ENCODE results near the gene MTX3.

Gene MTX3

GRCh38 chr5:79934681-79935080 is 56.4 kb downstream of the MTX3 start:
- no peak for DNase-seq
- peaks cover 3% of the 10 kb centered on the region for H3K27me3 Mint-ChIP-seq
- peaks cover 8% of the 10 kb centered on the region for H3K4me1 Mint-ChIP-seq
- no peak overlapping the region for H3K4me3 Mint-ChIP-seq
- no peaks in the 10 kb centered on the region for H3K9me3 Mint-ChIP-seq
- no peaks in the 10 kb centered on the region for H3K36me3 Mint-ChIP-seq (ENCODE audit: low read depth)
- H3K27ac Mint-ChIP-seq: no peak overlapping the region
- no peak for ATAC-seq

GRCh38 chr5:79932510-79933504 is 58.3 kb downstream of the MTX3 start:
- no peaks in the 10 kb centered on the region for H3K36me3 Mint-ChIP-seq (ENCODE audit: low read depth)
- H3K4me3 Mint-ChIP-seq: no peak overlapping the region
- H3K27ac Mint-ChIP-seq: no peak overlapping the region
- peaks cover 3% of the 10 kb centered on the region for H3K27me3 Mint-ChIP-seq
- H3K9me3 Mint-ChIP-seq: no peaks in the 10 kb centered on the region
- H3K4me1 Mint-ChIP-seq: no peaks in the 10 kb centered on the region
- DNase-seq (no peak), ATAC-seq (no peak)

- H3K4me3 Mint-ChIP-seq: no peak overlapping the region
- H3K27ac Mint-ChIP-seq: no peak overlapping the region
- H3K4me1 Mint-ChIP-seq: no peaks in the 10 kb centered on the region
- ATAC-seq: no peak
- no peak for DNase-seq
- no peaks in the 10 kb centered on the region for H3K36me3 Mint-ChIP-seq (ENCODE audit: low read depth)
- H3K27me3 Mint-ChIP-seq: peaks cover 1% of the 10 kb centered on the region
- H3K9me3 Mint-ChIP-seq: no peaks in the 10 kb centered on the region
Measured at GRCh38 chr5:79931866-79932265, 59.2 kb downstream of the MTX3 start.

GRCh38 chr5:79931409-79931808 is 59.7 kb downstream of the MTX3 start:
- ATAC-seq (no peak), DNase-seq (no peak)
- no peaks in the 10 kb centered on the region for H3K4me1 Mint-ChIP-seq
- H3K9me3 Mint-ChIP-seq: no peaks in the 10 kb centered on the region
- H3K27me3 Mint-ChIP-seq: no peaks in the 10 kb centered on the region
- no peaks in the 10 kb centered on the region for H3K36me3 Mint-ChIP-seq (ENCODE audit: low read depth)
- no peak overlapping the region for H3K4me3 Mint-ChIP-seq
- no peak overlapping the region for H3K27ac Mint-ChIP-seq

GRCh38 chr5:79929095-79929494 is 62.0 kb downstream of the MTX3 start:
- no peak for ATAC-seq

More at GRCh38 chr5:79929095-79929494, 62.0 kb downstream of the MTX3 start:
- no peaks in the 10 kb centered on the region for H3K9me3 Mint-ChIP-seq
- H3K27me3 Mint-ChIP-seq: no peaks in the 10 kb centered on the region
- no peak overlapping the region for H3K4me3 Mint-ChIP-seq
- no peak overlapping the region for H3K27ac Mint-ChIP-seq
- no peaks in the 10 kb centered on the region for H3K4me1 Mint-ChIP-seq
- DNase-seq: no peak
- H3K36me3 Mint-ChIP-seq (ENCODE audit: low read depth): no peaks in the 10 kb centered on the region
